Cerebellar nuclear complex (tissue), 1 donor: ENCODE results near the gene METTL16.

ENCODE experiments used
- DNase-seq, 2 experiments: peaks; one replicate each; lab custom pipeline; 2025; lab: John Stamatoyannopoulos, UW

Gene METTL16

GRCh38 chr17:2415081-2415480 is 96.6 kb downstream of the METTL16 start:
- DNase-seq: no peak

- DNase-seq: no peak
These were observed 97.1 kb downstream of the METTL16 start for GRCh38 chr17:2414446-2415064.

- no peak for DNase-seq
These were observed 99.1 kb downstream of the METTL16 start for GRCh38 chr17:2412561-2413021.

- no peak for DNase-seq
These were observed 100.7 kb downstream of the METTL16 start for GRCh38 chr17:2410951-2411350.

GRCh38 chr17:2406903-2407790 is 104.5 kb downstream of the METTL16 start:
- no peak for DNase-seq

GRCh38 chr17:2406271-2406902 is 105.3 kb downstream of the METTL16 start:
- no peak for DNase-seq

- DNase-seq: no peak
These were observed 106.3 kb downstream of the METTL16 start for GRCh38 chr17:2405247-2405926.

- no peak for DNase-seq
These were observed 108.6 kb downstream of the METTL16 start for GRCh38 chr17:2403044-2403443.

GRCh38 chr17:2402544-2402943 is 109.1 kb downstream of the METTL16 start:
- no peak for DNase-seq

GRCh38 chr17:2401426-2402221 is 110.1 kb downstream of the METTL16 start:
- DNase-seq: peak; percentile 69 to 95

GRCh38 chr17:2400877-2401425 is 110.7 kb downstream of the METTL16 start, which contains the start of gene MNT:
TSS of gene MNT (minus strand) at chr17:2401060. CDS start at chr17:2400712, 348 bp downstream.
- peak in 1 of 2 experiments; percentile 74 for DNase-seq

- DNase-seq: no peak
These were observed 111.2 kb downstream of the METTL16 start for GRCh38 chr17:2400474-2400866.

GRCh38 chr17:2399572-2400473 is 111.9 kb downstream of the METTL16 start:
- DNase-seq: peak; percentile 55 to 75

GRCh38 chr17:2398655-2399571 is 112.8 kb downstream of the METTL16 start:
- DNase-seq: no peak

GRCh38 chr17:2398182-2398581 is 113.5 kb downstream of the METTL16 start:
- DNase-seq: no peak

GRCh38 chr17:2397247-2398171 is 114.2 kb downstream of the METTL16 start:
- DNase-seq: no peak

- no peak for DNase-seq
These were observed 115.0 kb downstream of the METTL16 start for GRCh38 chr17:2396568-2397246.
